Measurements from ENCODE around the gene TCF4. TPM values are rescaled to one million over a fixed set of nuclear protein-coding genes. Genes with fewer than 3 reads are reported as not detected.
A peak's percentile ranks its signal among the peaks of the same experiment; 100 is the strongest.

TCF4 gene
- total RNA-seq, 4 donors from 2014 or later: 58.0 to 84.3 (median 68.1) TPM

DNA sequence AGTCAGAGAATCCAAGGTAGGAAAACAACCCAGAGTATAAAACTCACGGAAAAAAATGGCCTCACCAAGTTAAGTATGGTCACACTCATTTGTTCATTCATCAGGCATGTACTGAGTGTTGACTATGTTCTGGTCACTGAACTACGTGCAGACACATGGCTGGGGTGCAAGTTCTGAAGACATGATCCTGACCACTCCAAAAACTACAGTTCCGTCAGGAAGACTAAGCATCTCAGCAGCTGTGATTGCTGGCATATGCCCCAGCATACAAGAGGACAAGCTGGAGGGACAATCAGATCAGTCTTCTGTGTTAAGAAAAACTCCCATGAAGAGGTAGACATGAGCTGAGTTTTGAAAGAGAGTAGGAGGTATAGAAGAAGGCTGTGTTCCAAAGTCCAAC is 72.8 kb downstream of the TCF4 start:
- Histone ChIP-seq H3K4me3 (no peak overlapping the region), H3K27ac (replicated peaks in 1 of 4) (no peak overlapping the region), H3K27me3 (no peaks in the 10 kb centered on the region), H3K36me3 (no peaks in the 10 kb centered on the region), H3K4me1 (peaks cover 2 to 9% (median 7%) of the 10 kb centered on the region in 4 donors), H3K9me3 (no peaks in the 10 kb centered on the region)
- WGBS: 77% methylated on average over 3 of the region's 3 CpGs
- DNase-seq (ENCODE audit: extremely low spot score): no peak
- TF ChIP-seq, protein P1, sequence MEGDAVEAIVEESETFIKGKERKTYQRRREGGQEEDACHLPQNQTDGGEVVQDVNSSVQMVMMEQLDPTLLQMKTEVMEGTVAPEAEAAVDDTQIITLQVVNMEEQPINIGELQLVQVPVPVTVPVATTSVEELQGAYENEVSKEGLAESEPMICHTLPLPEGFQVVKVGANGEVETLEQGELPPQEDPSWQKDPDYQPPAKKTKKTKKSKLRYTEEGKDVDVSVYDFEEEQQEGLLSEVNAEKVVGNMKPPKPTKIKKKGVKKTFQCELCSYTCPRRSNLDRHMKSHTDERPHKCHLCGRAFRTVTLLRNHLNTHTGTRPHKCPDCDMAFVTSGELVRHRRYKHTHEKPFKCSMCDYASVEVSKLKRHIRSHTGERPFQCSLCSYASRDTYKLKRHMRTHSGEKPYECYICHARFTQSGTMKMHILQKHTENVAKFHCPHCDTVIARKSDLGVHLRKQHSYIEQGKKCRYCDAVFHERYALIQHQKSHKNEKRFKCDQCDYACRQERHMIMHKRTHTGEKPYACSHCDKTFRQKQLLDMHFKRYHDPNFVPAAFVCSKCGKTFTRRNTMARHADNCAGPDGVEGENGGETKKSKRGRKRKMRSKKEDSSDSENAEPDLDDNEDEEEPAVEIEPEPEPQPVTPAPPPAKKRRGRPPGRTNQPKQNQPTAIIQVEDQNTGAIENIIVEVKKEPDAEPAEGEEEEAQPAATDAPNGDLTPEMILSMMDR (IDR thresholded peaks at IDR 0.05): no peak
- TF ChIP-seq POLR2AphosphoS5 (IDR thresholded peaks at IDR 0.05) (no peak), EP300 (IDR thresholded peaks at IDR 0.05) (no peak), POLR2A (IDR thresholded peaks at IDR 0.05; ENCODE audit: low read depth) (no peak)
- intact Hi-C loops (cut with DNase I): no loop called here

GRCh38 chr18:55513161-55513560 is 74.8 kb downstream of the TCF4 start:
- TF ChIP-seq EP300 (IDR thresholded peaks at IDR 0.05): no peak
- TF ChIP-seq, protein P1 (IDR thresholded peaks at IDR 0.05): no peak
- TF ChIP-seq POLR2A (IDR thresholded peaks at IDR 0.05; ENCODE audit: low read depth): no peak
- TF ChIP-seq POLR2AphosphoS5 (IDR thresholded peaks at IDR 0.05): no peak
- intact Hi-C loops (cut with DNase I): no loop called here
- DNase-seq (ENCODE audit: extremely low spot score): no peak
- Histone ChIP-seq H3K4me1 (peaks cover 7 to 17% (median 12%) of the 10 kb centered on the region in 4 donors), H3K27me3 (no peaks in the 10 kb centered on the region), H3K36me3 (no peaks in the 10 kb centered on the region), H3K9me3 (no peaks in the 10 kb centered on the region), H3K4me3 (no peak overlapping the region), H3K27ac (replicated peaks in 1 of 4) (no peak overlapping the region)

DNA sequence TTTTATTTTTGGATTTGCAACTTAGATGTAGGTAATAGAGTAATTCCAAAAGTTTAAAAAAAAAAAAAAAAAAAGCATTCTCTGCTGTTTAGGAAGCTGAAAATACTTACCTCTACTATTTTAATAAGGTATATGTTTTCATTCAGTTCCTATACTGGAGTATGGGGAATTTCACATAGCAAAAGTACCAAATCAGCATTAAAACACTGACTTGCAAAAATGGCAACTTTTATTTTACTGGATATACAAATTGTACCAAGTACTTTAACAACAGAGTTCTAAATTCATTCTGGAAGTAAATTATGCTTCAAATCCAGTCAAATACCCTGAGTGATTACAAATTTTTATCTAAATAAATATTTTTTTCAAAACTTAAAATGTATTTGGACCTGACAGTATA is 76.7 kb downstream of the TCF4 start:
- H3K27me3 ChIP-seq: no peaks in the 10 kb centered on the region
- peaks cover 7 to 17% (median 12%) of the 10 kb centered on the region in 4 donors for H3K4me1 ChIP-seq
- intact Hi-C loops (cut with DNase I): no loop called here
- DNase-seq (ENCODE audit: extremely low spot score): no peak
- peak overlapping the region in 2 of 4 donors; percentile 8 to 30 for H3K4me3 ChIP-seq
- H3K36me3 ChIP-seq: no peaks in the 10 kb centered on the region
- no peaks in the 10 kb centered on the region for H3K9me3 ChIP-seq
- TF ChIP-seq POLR2A (IDR thresholded peaks at IDR 0.05; ENCODE audit: low read depth): no peak
- TF ChIP-seq, protein P1 (IDR thresholded peaks at IDR 0.05): no peak
- no peak for TF ChIP-seq EP300 (IDR thresholded peaks at IDR 0.05)
- no peak for TF ChIP-seq POLR2AphosphoS5 (IDR thresholded peaks at IDR 0.05)
- H3K27ac ChIP-seq (replicated peaks in 1 of 4): peak overlapping the region; percentile 65 to 74 (median 69)

DNA sequence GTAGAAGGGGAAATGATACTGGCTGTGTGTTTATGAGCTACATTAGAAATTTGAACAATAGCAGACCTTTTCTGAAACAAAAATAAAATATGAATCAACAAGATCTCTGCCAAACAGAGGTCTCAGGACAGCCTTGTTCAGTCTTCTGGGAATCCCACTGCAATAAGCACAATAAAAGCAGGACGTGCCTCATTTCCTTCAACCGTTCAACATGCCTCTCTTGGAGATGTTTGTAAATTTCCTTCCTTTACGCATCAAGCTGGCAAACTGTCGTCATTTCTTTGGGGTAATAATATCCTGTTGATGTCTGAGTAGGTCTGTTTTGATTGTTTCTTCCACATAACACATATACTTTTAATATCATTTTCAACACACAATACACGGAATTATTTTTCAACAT is 77.2 kb downstream of the TCF4 start:
- H3K27ac ChIP-seq (replicated peaks in 1 of 4): peak overlapping the region; percentile 65 to 74 (median 69)

More for the DNA sequence above, 77.2 kb downstream of the TCF4 start:
- peaks cover 7 to 17% (median 12%) of the 10 kb centered on the region in 4 donors for H3K4me1 ChIP-seq
- no peaks in the 10 kb centered on the region for H3K9me3 ChIP-seq
- intact Hi-C loops (cut with DNase I): no loop called here
- no peaks in the 10 kb centered on the region for H3K36me3 ChIP-seq
- H3K27me3 ChIP-seq: no peaks in the 10 kb centered on the region
- peak overlapping the region; percentile 8 to 30 (median 20) for H3K4me3 ChIP-seq
- no peak for DNase-seq (ENCODE audit: extremely low spot score)
- TF ChIP-seq POLR2AphosphoS5 (IDR thresholded peaks at IDR 0.05): peak; percentile 66 to 76
- TF ChIP-seq EP300 (IDR thresholded peaks at IDR 0.05): peak; percentile 61
- no peak for TF ChIP-seq POLR2A (IDR thresholded peaks at IDR 0.05; ENCODE audit: low read depth)
- TF ChIP-seq, protein P1 (IDR thresholded peaks at IDR 0.05): no peak
- WGBS: 61% methylated on average over 5 of the region's 5 CpGs
